Activated CD8-positive, alpha-beta memory T cell treated with anti-CD3 and anti-CD28 coated beads for 36 hours (primary cell): ENCODE measurements around the gene RFX4. TPM values are rescaled to one million over a fixed set of nuclear protein-coding genes. Genes with fewer than 3 reads are reported as not detected.

ENCODE experiments used
- CTCF ChIA-PET: fragments of 350-600 bp; sonication (Branson Sonifier 250); formaldehyde crosslinking; loops from one replicate; lab custom pipeline; 2021; ENCODE audit warnings: antibody characterized with exemption; lab: Charles Lee
- POLR2A ChIA-PET: fragments of 350-600 bp; sonication (Branson Sonifier 250); formaldehyde crosslinking; loops from one replicate; lab custom pipeline; 2021; ENCODE audit warnings: antibody characterized with exemption; lab: Charles Lee
- total RNA-seq, 2 experiments: library from RNA; stranded (reverse); gene quantifications; one replicate each; pipeline ENCODE4 v1.2.3, GENCODE V29; 2021

RFX4 gene
- total RNA-seq, 2 experiments from 2014 or later = not detected

DNA sequence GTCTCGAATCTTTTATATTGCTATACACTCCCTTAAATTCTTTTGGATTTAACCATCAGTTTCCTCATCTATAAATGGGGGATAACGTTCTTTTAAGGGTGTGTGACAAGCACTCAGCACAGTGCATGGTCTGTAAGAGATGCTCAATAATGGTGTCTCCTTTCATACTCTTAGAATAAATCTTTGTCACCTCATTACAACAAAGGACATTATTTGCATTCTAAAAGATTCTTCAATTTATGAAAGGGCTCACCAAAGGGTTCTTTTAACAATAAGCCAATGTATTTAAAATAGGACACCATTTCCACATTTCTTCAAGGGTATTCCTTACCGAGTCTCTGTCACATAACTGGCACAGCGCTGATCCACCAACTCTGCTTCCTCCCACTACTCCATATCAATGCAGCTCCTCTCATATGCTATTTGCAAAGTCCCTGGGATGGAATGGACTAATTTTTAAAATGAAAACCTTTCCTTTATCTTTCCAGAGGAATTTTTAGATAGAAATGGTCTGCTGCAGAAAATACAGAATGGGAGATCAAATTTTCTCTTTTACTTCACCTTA is 162.5 kb downstream of the RFX4 start:
- ChIA-PET POLR2A (no interaction called here), CTCF (no interaction called here)

DNA sequence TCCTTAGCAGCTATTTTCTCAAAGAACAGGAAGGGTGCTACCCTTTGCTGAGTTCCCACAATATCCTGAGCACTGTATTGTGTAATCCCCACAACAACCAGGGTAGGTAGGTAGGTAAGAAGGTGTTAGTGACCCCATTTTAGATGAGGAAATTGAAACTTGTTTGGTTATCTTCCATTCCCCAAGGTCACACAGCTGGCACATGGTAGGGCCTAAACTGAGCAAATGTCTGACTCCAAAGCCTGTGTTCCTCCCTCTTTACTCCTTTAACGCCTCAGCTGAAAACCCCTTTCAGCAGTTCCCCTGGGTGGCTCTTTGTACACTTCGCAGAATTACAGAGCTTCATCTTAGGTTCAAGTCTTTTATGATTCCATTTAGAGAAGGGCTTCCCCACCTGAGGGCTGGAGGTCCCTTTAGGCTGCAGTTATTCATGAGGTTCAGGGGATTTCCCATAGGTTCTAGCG is 165.2 kb downstream of the RFX4 start:
- ChIA-PET CTCF (interaction anchor here (0.6 kb wide), 1 partner anchor 11 kb away, joined by 3 read pairs; no protein-coding TSS in a partner anchor), POLR2A (interaction anchor here (0.7 kb wide), 1 partner anchor 141 kb away, joined by 4 read pairs; no protein-coding TSS in a partner anchor)

DNA sequence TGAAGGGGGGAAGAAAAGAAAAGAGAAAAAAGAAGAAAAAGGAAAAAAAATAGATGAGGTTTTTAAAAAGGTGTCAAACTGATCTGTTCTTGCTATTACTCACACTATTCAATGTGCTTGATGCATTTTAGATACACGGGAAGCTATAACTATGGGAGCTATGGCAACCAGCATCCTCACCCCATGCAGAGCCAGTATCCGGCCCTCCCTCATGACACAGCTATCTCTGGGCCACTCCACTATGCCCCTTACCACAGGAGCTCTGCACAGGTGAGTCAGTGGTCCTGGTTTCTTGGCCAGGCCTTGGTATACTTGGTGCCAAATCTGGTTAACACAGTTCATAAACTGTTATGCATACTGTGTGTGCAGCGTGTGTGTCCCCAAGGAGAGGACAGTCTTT is 167.7 kb downstream of the RFX4 start:
- CTCF ChIA-PET = interaction anchor here (0.9 kb wide), 1 partner anchor 14 kb away, joined by 5 read pairs; no protein-coding TSS in a partner anchor

DNA sequence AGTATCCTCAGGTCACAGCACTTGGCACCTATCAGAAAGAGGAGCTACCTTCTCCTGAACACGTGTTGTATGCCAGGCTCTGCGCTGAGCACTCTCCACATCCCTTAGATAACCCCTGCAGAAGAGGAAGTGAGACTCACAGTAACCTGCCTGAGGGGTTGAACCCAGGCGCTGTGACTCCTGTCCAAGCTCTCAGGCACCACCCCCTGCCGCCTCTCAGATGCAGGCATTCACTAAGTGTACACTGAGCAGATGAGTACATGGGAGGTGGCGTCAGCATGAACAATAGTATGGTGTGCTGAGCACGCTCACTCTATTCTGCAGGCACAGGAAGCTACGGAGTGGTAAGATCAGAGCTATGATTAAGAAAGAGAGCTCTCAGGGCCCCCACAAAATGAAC is 170.7 kb downstream of the RFX4 start:
- ChIA-PET CTCF (interaction anchor here (0.9 kb wide), 1 partner anchor 13 kb away, joined by 5 read pairs; no protein-coding TSS in a partner anchor), POLR2A (no interaction called here)

More for the DNA sequence above, 167.7 kb downstream of the RFX4 start:
- POLR2A ChIA-PET = no interaction called here

DNA sequence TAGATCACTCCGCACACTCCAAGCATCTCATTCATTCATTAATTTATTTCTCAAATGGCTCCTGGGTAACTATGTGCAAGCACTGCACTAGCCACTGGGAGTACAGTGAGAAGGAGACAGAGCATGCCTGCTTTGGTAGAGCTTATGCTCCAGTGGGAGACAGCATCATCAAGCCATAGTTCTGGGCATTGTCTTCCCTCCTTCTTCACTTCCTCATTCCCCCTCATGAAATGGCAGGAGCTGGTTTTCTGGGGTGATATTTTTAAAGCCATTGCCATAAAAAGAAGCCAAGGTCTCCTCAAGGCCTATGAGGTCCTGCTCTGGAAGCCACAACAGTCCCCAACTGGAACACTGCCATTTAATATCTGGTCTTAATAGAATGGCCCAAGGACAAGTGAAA is 171.5 kb downstream of the RFX4 start:
- ChIA-PET CTCF (no interaction called here), POLR2A (no interaction called here)

DNA sequence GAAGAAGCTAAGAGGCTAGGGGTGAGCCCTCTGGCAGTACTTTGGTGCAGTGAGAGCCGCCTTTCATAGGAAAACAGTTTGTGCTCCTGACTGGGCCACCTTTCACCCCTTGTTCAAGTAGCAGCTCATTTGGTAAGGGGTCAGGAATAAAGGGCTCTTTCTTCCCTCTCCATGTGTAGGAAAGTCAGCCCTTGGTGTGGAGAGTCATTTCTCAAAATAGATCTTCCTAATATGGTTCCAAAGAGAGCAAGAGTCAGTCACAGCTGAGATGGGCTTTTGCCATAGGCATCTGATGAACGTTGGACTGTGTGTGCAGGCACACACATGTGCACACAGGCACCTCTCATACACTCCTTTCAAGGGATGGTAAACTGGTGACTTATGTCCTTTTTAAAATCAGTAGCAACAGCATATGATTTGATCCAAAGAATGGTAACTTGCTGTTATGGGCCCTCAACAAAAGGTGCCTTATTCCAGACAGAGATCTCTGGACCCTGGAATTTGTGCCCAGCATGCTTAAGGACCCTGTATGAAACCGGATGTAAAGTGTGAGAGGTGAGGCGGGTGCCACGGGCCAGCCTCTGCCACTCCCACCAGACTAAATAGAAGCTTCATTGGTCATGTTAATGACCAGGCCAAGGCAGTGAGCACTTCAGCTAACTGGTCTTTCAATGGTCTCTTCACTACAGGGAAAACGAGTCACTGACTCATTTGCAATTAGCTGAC is 175.0 kb downstream of the RFX4 start:
- POLR2A ChIA-PET = no interaction called here
- CTCF ChIA-PET = interaction anchor here (0.6 kb wide), 1 partner anchor 287 kb away, joined by 6 read pairs; no protein-coding TSS in a partner anchor

DNA sequence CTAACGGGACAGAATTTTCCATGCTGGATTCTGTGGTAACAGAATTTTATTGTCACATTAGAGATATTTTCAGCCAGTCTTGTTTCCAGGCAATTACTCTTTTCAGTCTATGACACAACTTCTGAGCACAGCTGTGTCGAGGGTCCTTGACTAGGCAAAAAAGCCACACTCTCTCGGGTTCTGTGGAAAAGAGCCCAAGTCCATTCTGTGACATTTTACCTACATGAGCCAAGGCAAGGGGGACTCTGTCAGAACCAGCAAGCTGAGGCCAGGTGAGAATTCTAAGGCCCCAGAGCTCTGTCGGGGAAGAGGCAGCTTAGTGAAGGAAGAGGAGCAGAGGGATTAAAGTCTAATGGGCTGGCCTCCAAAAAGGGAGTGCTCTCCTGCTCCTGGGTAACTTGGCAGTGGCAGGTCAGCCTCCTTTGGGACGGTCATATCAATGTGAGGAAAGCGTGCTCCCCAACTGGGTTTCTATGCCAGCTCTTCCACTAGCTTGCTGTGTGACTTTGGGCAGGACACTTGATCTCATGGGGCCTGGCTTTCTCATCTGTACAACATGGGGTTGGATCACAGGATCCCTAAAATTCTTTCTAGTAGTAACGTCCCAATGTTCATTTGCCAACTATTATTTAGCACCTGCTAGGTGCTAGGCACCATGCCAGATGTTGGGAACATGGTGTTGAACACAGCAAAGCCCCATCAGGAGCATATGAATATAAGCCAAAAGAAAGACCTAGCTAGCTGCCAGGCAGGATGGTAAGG is 175.7 kb downstream of the RFX4 start:
- ChIA-PET POLR2A (no interaction called here), CTCF (no interaction called here)

DNA sequence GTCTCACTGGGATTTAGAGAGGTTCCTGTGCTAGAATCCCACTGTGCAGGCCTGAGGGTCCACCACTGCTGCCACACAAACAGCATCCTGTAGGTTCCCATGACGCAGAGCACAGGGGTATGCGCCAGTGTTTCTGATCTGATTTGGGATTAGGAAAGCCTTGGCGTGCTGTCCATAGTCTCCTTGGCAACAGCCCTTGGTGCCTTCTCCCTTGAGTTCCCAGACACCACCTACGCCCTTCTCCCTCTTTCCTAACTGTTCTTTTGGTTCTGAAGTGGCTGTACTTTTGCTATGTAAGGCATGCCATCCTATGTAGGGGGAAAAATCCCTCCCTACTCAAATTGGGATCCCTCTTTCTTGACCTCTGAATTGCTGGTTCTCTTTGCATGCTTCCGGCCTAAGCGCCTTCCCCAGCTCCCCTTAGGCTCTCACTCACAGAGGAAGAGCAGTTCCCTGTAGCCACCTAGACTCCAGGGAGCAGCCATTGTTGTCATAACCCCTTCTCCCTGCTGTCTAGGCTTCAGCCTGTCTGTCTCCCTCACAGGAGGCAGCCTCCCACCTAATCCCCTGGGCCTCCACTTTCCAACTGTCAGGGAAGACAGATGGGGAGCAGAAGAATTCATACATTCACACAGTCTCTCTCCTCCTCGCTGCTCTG is 176.9 kb downstream of the RFX4 start:
- ChIA-PET POLR2A (no interaction called here), CTCF (no interaction called here)

DNA sequence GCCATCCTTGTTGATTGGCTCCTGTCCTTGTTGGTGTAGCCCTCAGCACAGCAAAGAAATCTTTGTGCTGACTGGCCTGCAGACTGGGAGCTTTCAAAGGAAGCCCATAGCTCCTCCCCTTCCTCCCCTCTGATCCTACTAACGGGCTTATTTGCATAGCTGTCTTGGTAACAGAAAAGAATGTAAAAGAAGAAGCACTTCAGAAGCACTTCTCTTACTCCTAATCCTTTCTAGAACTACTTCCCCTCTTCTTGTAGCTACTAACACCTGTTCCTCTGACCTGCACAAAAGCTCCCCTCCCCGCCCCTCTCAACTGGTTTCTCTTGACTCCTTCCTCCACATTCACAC is 177.4 kb downstream of the RFX4 start:
- ChIA-PET POLR2A (no interaction called here), CTCF (no interaction called here)

DNA sequence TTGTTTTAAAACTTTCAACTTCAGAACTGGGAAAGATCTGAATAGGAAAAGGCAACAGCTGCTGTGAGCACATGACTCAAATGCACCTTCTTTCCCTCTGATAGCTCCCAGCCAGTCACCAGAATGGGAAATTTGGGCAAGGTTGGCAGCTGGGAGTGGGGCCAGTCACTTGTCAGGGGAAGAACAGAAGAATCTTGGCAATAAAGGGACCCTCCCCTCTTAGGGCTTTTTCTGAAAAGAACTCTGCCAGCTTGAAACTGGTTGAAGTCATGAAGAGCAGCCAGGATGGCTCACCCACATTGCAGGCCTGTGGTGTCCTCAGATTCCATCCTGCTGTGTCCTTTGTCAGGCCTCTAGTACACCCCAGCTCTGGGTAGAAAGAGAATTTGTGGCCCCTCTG is 181.4 kb downstream of the RFX4 start:
- CTCF ChIA-PET = no interaction called here

DNA sequence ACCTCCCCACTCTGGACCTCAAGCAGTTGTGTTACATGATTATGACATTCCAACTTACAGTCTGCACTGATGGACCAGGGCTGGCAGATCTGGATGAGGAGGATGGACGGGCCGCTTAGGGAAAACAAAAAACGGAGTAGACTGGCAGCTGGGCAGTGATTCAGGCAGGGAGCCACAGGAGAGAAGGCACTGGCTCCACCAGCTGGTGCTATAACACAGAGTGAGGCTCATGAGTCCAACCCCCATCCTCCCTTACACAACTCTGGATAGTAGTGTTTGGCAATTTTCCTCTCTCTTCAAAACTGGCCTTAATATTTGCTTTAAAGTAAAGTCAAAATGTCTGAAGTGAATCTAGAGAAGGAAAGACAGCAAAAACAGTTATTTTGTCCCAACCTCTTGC is 181.9 kb downstream of the RFX4 start:
- CTCF ChIA-PET = no interaction called here
- POLR2A ChIA-PET = no interaction called here

More for the DNA sequence above, 181.4 kb downstream of the RFX4 start:
- POLR2A ChIA-PET = no interaction called here

DNA sequence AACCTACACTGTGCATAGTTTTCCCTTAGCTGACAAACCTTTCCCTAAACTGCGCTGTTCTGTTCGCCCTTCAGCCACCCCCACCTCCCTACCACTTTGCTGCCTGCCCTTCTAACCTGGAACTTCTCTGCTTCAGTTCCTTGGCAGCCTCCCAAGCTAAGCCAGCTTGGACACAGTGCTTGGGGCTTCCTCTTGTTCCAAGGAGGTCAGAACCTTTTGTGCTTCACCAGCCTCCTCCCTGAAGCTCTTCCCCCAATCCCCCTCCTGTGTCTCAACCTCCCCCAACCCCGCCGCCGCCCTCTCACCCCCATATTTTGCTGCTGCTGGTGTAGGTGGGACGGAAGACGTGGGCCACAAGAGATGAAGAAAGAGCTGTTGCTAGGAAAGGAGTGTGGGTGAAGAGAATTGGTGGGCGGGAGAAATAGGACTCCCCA is 183.6 kb downstream of the RFX4 start:
- ChIA-PET CTCF (interaction anchor here (0.7 kb wide), 1 partner anchor 13 kb away, joined by 5 read pairs; no protein-coding TSS in a partner anchor), POLR2A (no interaction called here)

DNA sequence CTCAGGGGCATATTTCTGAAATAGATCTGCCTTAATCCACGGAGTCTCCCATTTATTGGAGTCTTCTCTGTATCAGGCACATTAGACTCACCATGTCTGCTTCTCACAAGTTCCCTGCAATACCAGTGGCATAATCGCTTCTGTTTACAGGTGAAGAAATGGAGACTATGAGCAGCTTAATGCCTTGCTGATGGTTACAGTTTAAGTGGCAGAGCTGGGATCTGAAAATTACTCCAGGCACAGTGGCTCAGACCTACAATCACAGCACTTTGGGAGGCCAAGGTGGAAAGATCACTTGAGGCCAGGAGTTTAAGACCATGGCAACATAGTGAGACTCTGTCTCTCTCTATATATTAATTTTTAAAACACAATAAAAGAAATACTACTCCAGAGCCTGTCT is 184.4 kb downstream of the RFX4 start:
- ChIA-PET POLR2A (no interaction called here), CTCF (interaction anchor here (0.6 kb wide), 1 partner anchor 140 kb away, joined by 3 read pairs; no protein-coding TSS in a partner anchor)

DNA sequence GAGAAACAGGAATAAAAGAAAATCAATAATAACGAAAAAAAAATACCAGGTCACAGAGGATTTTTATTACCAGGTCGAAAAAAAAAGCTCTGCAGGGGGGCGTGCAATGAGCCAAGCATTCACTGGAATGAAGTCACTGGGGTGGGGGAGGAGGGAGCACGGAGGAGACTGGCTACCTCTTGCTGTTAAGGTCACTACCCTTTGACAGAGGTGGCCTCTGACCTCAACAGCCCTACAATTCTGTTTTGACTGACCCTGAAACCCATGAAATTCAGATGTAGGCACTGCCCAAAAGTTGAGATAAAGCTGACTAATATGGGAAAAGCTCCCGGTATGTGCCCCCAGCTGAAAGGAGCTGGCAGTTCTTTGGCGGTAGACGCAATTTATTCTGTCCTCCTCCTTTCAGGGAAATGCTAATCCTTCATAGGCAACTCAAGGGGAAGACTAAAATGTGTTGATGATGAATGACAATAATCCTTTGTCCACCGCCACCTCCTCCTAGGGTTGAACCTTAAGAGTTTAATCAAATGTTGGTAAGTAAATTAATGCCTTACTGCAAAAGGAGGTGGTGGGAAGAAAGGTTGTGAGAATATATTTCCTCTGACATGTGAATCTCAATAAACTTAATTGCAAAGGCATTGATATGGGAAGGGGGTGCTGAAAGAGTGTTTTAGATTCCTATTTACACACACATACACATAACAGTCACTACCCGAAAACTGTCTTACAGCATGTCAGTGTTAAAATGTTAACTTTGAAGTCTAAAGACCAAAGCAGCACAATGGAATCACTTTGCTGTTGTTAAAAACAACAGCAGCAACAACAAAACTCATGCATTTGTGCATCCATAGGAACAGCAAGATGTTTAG is 185.4 kb downstream of the RFX4 start:
- POLR2A ChIA-PET = no interaction called here
- CTCF ChIA-PET = no interaction called here

DNA sequence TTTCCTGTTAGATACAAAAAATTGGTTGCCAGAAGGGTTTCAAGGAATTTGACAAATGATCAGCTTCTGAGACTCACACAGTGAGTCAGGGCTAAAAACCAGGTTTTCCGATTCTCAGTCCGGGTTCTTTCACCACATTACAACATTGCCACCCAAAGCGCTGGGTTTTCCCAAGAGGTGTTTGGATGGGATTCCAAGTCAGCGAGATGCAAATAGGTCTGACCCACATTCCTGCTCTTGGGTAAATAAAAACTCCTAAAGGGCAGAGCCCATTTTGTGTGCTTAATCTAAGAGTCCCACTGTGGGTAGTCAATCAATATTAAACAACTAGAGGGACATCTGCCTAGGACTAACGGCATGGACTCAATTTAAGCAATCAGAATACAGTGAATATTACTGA is 186.3 kb downstream of the RFX4 start:
- POLR2A ChIA-PET = no interaction called here

DNA sequence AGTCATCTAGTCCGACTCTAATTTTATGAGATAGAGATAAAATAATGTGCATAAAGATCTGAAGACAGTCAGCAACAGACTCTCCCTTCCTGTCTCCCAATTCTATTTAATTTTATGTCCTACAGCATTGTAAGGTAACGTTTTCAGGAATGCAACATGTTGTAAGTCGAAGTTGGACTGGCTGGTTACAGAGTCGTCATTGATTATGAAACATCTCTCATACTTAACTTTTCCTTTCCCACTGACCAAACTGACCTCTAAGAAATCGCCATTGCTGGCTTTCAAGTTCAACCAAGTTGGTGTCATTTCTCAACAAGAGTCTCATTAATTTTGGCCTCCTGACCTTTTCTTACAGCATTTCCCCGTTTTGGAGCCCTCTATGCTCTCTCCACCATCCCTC is 186.7 kb downstream of the RFX4 start:
- POLR2A ChIA-PET = no interaction called here
- CTCF ChIA-PET = no interaction called here

More for the DNA sequence above, 186.3 kb downstream of the RFX4 start:
- CTCF ChIA-PET = no interaction called here

DNA sequence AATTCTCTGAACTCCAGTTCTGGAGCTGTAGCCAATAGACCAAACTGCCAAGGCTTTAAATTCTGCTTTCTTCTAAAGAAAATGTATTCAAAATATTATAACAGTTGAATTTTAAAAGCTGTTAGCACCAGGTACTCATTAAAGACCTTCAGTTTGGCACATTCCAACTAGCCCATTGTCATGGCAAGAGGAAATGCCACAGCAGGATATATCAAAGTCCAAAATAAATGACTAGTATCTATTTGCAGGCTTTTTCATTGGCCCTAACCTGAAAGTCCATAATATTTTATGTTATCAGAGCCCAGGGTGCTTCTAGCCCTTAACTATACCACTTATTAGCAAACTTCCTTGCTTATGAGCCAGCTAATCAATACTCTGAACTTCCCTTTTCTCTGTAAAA is 188.6 kb downstream of the RFX4 start:
- CTCF ChIA-PET = interaction anchor here (1.4 kb wide), 1 partner anchor 16 kb away, joined by 3 read pairs; no protein-coding TSS in a partner anchor
- POLR2A ChIA-PET = no interaction called here

DNA sequence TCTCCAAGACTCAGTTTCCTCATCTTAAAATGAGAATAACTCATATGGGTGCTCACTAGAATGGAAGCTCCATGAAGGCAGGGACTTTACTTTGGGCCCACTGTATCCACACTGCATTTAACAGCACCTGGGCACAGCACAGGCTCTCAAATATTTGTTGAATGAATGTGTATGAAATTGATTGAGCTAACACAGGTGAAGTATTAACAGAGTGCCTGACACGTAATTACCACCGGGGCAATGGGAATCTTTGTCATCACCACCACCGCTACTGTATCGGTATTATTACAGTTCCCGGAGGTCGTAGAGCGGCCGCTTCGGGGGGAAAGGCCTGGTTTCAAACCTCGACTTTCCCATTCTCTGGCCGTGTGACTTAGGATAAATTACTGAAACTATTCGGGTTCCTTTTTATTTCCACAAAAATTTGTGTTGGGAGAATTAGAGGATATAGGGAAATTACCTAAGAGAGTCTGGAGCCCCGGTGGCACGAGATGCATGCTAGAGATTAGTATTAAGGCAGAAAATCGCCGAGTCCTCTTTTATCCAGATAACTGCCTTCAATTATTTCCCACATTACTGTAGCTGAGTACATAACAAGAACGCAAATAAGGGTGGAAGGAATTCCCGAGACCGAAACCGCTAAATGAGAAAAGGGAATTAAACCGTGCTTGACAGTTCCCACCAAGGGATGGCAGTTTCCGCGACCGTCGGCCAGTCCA is 190.6 kb downstream of the RFX4 start:
- CTCF ChIA-PET = interaction anchor here (1.3 kb wide), 1 partner anchor 12 kb away, joined by 3 read pairs; no protein-coding TSS in a partner anchor
- POLR2A ChIA-PET = no interaction called here
